Mesodermal cell (in vitro differentiated cells): ENCODE data around the gene CIB2.
A peak's percentile ranks its signal among the peaks of the same experiment; 100 is the strongest.

Experiments used
- H3K27ac ChIP-seq: 2 replicates; pipeline ENCODE4 v1.7.0; 2013; ENCODE audit warnings: mild to moderate bottlenecking, low read depth, low read length, moderate library complexity; ENCODE audit not compliant: severe bottlenecking
- H3K36me3 ChIP-seq: 2 replicates; pipeline ENCODE4 v1.7.1; 2013; ENCODE audit warnings: mild to moderate bottlenecking, low read length, moderate library complexity; ENCODE audit not compliant: control insufficient read depth, insufficient read depth
- H3K4me1 ChIP-seq: one replicate; pipeline ENCODE4 v1.7.1; 2013; ENCODE audit warnings: mild to moderate bottlenecking, low read length; ENCODE audit not compliant: insufficient read depth, control insufficient read depth, poor library complexity, severe bottlenecking
- H3K4me3 ChIP-seq: 2 replicates; pipeline ENCODE4 v1.7.0; 2013; ENCODE audit warnings: low read length, control low read depth, mild to moderate bottlenecking; ENCODE audit not compliant: insufficient read depth, poor library complexity, severe bottlenecking; ENCODE audit errors: extremely low read depth
- H3K9me3 ChIP-seq: 2 replicates; pipeline ENCODE4 v1.7.1; 2013; ENCODE audit warnings: mild to moderate bottlenecking, low read length, moderate library complexity; ENCODE audit not compliant: control insufficient read depth
- whole genome bisulfite sequencing, 2 experiments: methylation state at CpG; one replicate each; pipeline ENCODE4 v1.1.5; 2013; ENCODE audit warnings: missing lambda C conversion rate in 2 of 2; ENCODE audit not compliant: insufficient coverage in 2 of 2; 5-methylcytosine and 5-hydroxymethylcytosine counted together

The CIB2 gene

GRCh38 chr15:78149068-78149804 lies 18.0 kb upstream of the CIB2 start, which contains the start of gene IDH3A:
Gene IDH3A, plus strand, starts transcription at chr15:78149362. Its CDS starts 42 bp downstream, at chr15:78149404.
- Histone ChIP-seq H3K27ac (no peak within 1 kb of the TSS), H3K9me3 (no peaks in the 10 kb centered on the region), H3K4me3 (peak within 1 kb of the TSS; percentile 77), H3K4me1 (no peaks in the 10 kb centered on the region), H3K36me3 (no peaks in the 10 kb centered on the region)
- 0% methylated on average over 59 to 61 of the region's 79 CpGs for WGBS, 2 experiments

- Histone ChIP-seq H3K9me3 (no peaks in the 10 kb centered on the region), H3K4me3 (peak overlapping the region; percentile 77), H3K27ac (no peak overlapping the region), H3K4me1 (no peaks in the 10 kb centered on the region), H3K36me3 (no peaks in the 10 kb centered on the region)
- 15 to 38% methylated on average over 4 to 5 of the region's 14 CpGs for WGBS, 2 experiments
Observed at GRCh38 chr15:78148392-78149067, 17.3 kb upstream of the CIB2 start.

DNA sequence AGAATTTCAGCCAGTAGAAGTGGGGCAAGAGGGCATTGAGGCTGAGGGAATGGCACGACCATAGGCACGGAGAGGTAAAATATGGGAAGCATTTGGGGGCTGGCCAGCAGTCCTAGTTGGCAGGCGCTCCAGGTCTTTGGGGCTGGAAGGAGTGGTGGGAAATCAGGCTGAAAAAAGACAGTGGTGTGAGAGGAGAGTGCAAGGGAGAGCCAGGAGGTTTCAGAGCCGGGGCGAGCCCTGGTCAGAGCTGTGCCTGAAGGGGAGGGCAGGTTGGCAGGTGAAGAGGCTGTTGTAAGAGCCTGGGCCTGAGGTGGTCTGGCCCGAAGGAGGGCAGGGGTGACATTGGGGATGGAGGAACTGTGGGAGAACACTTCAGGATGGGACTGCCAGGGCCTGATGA lies 16.3 kb upstream of the CIB2 start:
- Histone ChIP-seq H3K27ac (no peak overlapping the region), H3K4me1 (no peaks in the 10 kb centered on the region), H3K9me3 (no peaks in the 10 kb centered on the region), H3K36me3 (no peaks in the 10 kb centered on the region), H3K4me3 (no peak overlapping the region)
- 91 to 97% methylated on average over 5 to 6 of the region's 6 CpGs for WGBS, 2 experiments

- H3K27ac ChIP-seq: no peak overlapping the region
- H3K36me3 ChIP-seq: no peaks in the 10 kb centered on the region
- no peaks in the 10 kb centered on the region for H3K9me3 ChIP-seq
- WGBS, 2 experiments: 89 to 93% methylated on average over 3 to 4 of the region's 4 CpGs
- no peaks in the 10 kb centered on the region for H3K4me1 ChIP-seq
- no peak overlapping the region for H3K4me3 ChIP-seq
Observed at GRCh38 chr15:78146425-78147154, 15.3 kb upstream of the CIB2 start.

GRCh38 chr15:78142332-78142731 lies 11.1 kb upstream of the CIB2 start:
- H3K36me3 ChIP-seq: no peaks in the 10 kb centered on the region
- no peaks in the 10 kb centered on the region for H3K9me3 ChIP-seq
- no peak overlapping the region for H3K27ac ChIP-seq
- no peaks in the 10 kb centered on the region for H3K4me1 ChIP-seq
- no peak overlapping the region for H3K4me3 ChIP-seq
- WGBS, 2 experiments: 88 to 90% methylated on average over 2 to 3 of the region's 3 CpGs

GRCh38 chr15:78140292-78140691 lies 9.0 kb upstream of the CIB2 start:
- no peaks in the 10 kb centered on the region for H3K9me3 ChIP-seq
- H3K27ac ChIP-seq: no peak overlapping the region

GRCh38 chr15:78139578-78139977 lies 8.3 kb upstream of the CIB2 start:
- Histone ChIP-seq H3K4me1 (no peaks in the 10 kb centered on the region), H3K36me3 (no peaks in the 10 kb centered on the region), H3K27ac (no peak overlapping the region), H3K4me3 (no peak overlapping the region), H3K9me3 (no peaks in the 10 kb centered on the region)
- WGBS, 2 experiments: 89 to 100% methylated on average over 1 to 5 of the region's 5 CpGs

More at GRCh38 chr15:78140292-78140691, 9.0 kb upstream of the CIB2 start:
- Histone ChIP-seq H3K36me3 (no peaks in the 10 kb centered on the region), H3K4me1 (no peaks in the 10 kb centered on the region), H3K4me3 (no peak overlapping the region)

DNA sequence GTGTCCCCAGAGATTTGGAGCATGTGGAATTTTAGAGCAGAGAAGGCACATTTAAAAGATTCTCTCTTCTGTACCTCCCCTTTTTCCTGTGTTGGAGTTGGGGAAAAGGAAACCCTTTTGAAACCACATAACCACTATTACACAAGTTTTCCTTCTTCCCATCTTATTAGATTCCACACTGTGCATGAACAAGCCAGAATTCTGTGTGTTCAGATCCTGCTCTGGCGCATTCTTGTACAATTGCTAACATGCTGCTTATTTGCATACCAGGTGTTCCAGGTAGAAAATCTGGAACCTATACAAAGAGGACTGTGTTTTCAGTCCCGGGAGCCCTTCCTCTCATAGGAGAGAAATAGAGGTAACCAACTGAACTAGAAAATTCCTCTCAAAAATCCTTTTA lies 2.6 kb upstream of the CIB2 start:
- Histone ChIP-seq H3K4me3 (no peak overlapping the region), H3K36me3 (no peaks in the 10 kb centered on the region), H3K9me3 (no peaks in the 10 kb centered on the region), H3K27ac (no peak overlapping the region), H3K4me1 (no peaks in the 10 kb centered on the region)
- whole genome bisulfite sequencing, 2 experiments: 100% methylated on average over 1 to 2 of the region's 2 CpGs

DNA sequence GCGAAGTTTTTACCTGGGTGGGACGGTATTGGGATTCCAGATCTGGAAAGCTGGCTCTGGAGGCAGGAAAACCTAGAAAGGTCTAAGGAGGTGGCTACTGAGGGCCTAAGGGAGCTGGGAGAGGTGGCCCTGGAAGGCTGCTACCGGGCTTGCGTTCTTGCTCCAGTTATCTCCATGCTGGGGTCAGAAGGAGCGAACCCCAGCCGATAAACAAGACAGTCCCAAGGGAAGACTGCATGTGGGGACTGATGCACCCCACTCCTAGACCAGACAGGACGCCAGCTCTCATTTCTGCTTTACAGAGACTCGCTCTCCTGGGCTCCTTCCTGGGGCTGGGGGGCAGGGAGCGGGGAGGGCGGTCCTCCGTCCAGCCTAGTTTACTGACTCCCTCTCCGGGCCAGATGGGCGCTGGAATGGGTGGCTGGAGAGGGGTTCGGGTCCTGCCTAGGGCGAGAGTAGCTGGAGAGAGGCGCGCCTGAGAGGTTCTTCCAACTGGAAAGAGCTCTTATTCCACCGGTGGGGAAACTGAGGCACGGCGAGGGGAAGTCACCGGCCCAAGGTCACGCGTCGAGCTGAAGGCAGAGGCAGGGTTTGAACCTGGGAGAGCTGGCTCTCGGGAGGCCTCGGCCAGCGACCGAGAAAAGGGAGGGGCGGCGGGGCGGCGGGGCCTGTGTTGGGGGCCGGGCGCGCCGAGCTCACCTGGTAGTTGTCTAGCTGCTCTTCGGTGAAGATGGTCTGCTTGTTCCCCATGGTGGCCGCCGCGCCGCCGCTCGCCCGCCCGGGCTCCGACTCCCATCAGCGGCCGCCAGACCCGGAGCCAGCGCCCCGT lies 565 bp downstream of the CIB2 start:
- peak overlapping the region; percentile 75 for H3K4me3 ChIP-seq
- H3K4me1 ChIP-seq: no peaks in the 10 kb centered on the region
- 31 to 32% methylated on average over 45 of the region's 51 CpGs for WGBS, 2 experiments
- H3K36me3 ChIP-seq: no peaks in the 10 kb centered on the region
- H3K9me3 ChIP-seq: no peaks in the 10 kb centered on the region
- H3K27ac ChIP-seq: no peak overlapping the region

DNA sequence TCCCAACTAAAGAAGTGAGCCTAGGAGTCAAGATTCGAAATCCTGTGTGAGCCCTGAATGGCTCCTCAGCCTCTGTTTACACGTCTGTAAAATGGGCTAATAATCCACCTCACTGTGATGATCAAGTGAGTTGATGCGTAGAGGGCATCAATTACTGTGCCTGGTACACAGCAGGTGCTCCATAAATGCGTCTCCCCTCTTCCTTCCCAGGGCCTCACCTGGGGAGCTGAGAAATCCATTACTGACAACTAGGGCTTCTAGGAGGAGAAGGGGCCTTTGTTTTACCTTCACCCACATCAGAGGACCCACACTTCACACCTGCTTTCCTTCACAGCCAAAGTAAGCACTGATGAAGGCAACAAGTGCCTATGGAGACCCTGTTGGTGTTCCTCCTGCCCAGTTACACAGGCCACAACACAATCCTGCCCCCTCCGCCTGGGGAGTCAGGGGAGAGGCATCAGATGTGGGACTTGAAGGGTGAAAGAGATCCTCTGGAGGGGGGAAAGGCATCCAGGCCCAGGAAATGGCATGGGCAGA lies 1.4 kb downstream of the CIB2 start:
- Histone ChIP-seq H3K27ac (no peak overlapping the region), H3K36me3 (no peaks in the 10 kb centered on the region), H3K4me3 (no peak overlapping the region), H3K9me3 (no peaks in the 10 kb centered on the region), H3K4me1 (no peaks in the 10 kb centered on the region)
- 93 to 94% methylated on average over 5 of the region's 5 CpGs for WGBS, 2 experiments
